Skeletal muscle tissue (tissue), 4 donors: ENCODE data around the gene LAMC3. TPM values are rescaled to one million over a fixed set of nuclear protein-coding genes. Genes with fewer than 3 reads are reported as not detected.

Experiments
- H3K27ac ChIP-seq: one replicate; pipeline ENCODE4 v1.7.0; 2013; ENCODE audit warnings: mild to moderate bottlenecking, low read depth, low read length, inconsistent platforms
- H3K27me3 ChIP-seq, 3 donors: one replicate each; pipeline ENCODE4 v1.7.0; 2013; ENCODE audit warnings: low read length in 3 of 3; ENCODE audit not compliant: control insufficient read depth in 3 of 3, insufficient read depth in 3 of 3
- H3K36me3 ChIP-seq, 3 donors: one replicate each; pipeline ENCODE4 v1.7.0; 2013; ENCODE audit warnings: low read length in 3 of 3; ENCODE audit not compliant: control insufficient read depth in 3 of 3, insufficient read depth in 3 of 3
- H3K4me1 ChIP-seq, 3 donors: one replicate each; pipeline ENCODE4 v1.7.0; 2013; ENCODE audit warnings: low read length in 3 of 3, mild to moderate bottlenecking in 3 of 3; ENCODE audit not compliant: control insufficient read depth in 3 of 3, insufficient read depth in 3 of 3
- H3K4me3 ChIP-seq, 3 donors: one replicate each; pipeline ENCODE4 v1.7.0; 2013; ENCODE audit warnings: low read length in 3 of 3
- H3K9ac ChIP-seq, 3 donors: one replicate each; pipeline ENCODE4 v1.7.0; 2013; ENCODE audit warnings: low read length in 3 of 3, mild to moderate bottlenecking in 3 of 3, moderate library complexity in 2 of 3, low read depth in 1 of 3
- H3K9me3 ChIP-seq, 3 donors: one replicate each; pipeline ENCODE4 v1.7.0; 2013; ENCODE audit warnings: low read length in 3 of 3; ENCODE audit not compliant: control insufficient read depth in 3 of 3
- total RNA-seq: library from RNA; depleted of rRNA; stranded (reverse); fragments of >200 nt; gene quantifications from one replicate; pipeline ENCODE4 v1.2.3, GENCODE V29; 2014
- donor health status: Osteomylitis.

Gene LAMC3
- total RNA-seq, 1 donor from 2014 or later, result 0.52 TPM

- Histone ChIP-seq H3K9ac (no peak overlapping the region), H3K27ac (no peak overlapping the region), H3K4me3 (no peak overlapping the region), H3K27me3 (peaks cover 26 to 29% (median 27%) of the 10 kb centered on the region in 3 donors), H3K36me3 (no peaks in the 10 kb centered on the region), H3K9me3 (no peaks in the 10 kb centered on the region), H3K4me1 (peaks cover 9 to 27% (median 14%) of the 10 kb centered on the region in 3 donors)
Measured at GRCh38 chr9:131101207-131101964, 92.4 kb downstream of the LAMC3 start.

- Histone ChIP-seq H3K9ac (no peak overlapping the region), H3K36me3 (no peaks in the 10 kb centered on the region), H3K27me3 (peaks cover 12 to 13% (median 13%) of the 10 kb centered on the region in 3 donors), H3K4me3 (no peak overlapping the region), H3K9me3 (no peaks in the 10 kb centered on the region), H3K4me1 (peaks cover 3 to 27% (median 12%) of the 10 kb centered on the region in 3 donors), H3K27ac (no peak overlapping the region)
Measured at GRCh38 chr9:131103024-131103423, 94.0 kb downstream of the LAMC3 start.

GRCh38 chr9:131103535-131103934, 94.6 kb downstream of the LAMC3 start:
- H3K9me3 ChIP-seq, result no peaks in the 10 kb centered on the region
- H3K27me3 ChIP-seq, result peaks cover 7 to 9% (median 8%) of the 10 kb centered on the region in 3 donors
- H3K27ac ChIP-seq, result no peak overlapping the region
- H3K4me3 ChIP-seq, result no peak overlapping the region
- no peak overlapping the region for H3K9ac ChIP-seq
- H3K36me3 ChIP-seq, result no peaks in the 10 kb centered on the region
- peaks cover 3 to 24% (median 7%) of the 10 kb centered on the region in 3 donors for H3K4me1 ChIP-seq

GRCh38 chr9:131104016-131104740, 95.2 kb downstream of the LAMC3 start:
- H3K4me1 ChIP-seq, result peaks cover 3 to 21% (median 4%) of the 10 kb centered on the region in 3 donors

GRCh38 chr9:131105952-131106351, 97.0 kb downstream of the LAMC3 start:
- Histone ChIP-seq H3K36me3 (no peaks in the 10 kb centered on the region), H3K4me3 (no peak overlapping the region), H3K9me3 (no peaks in the 10 kb centered on the region), H3K9ac (no peak overlapping the region), H3K4me1 (peaks cover 3 to 18% (median 4%) of the 10 kb centered on the region in 3 donors), H3K27ac (no peak overlapping the region), H3K27me3 (no peaks in the 10 kb centered on the region)

More at GRCh38 chr9:131104016-131104740, 95.2 kb downstream of the LAMC3 start:
- Histone ChIP-seq H3K9ac (no peak overlapping the region), H3K27ac (no peak overlapping the region), H3K27me3 (peaks cover 1 to 7% (median 4%) of the 10 kb centered on the region in 3 donors), H3K36me3 (no peaks in the 10 kb centered on the region), H3K9me3 (no peaks in the 10 kb centered on the region), H3K4me3 (no peak overlapping the region)

- no peak overlapping the region for H3K27ac ChIP-seq
- peaks cover 1 to 16% (median 4%) of the 10 kb centered on the region in 3 donors for H3K4me1 ChIP-seq
Measured at GRCh38 chr9:131107760-131108159, 98.8 kb downstream of the LAMC3 start.

GRCh38 chr9:131111186-131111853, 102.3 kb downstream of the LAMC3 start:
- Histone ChIP-seq H3K36me3 (no peaks in the 10 kb centered on the region), H3K4me3 (no peak overlapping the region), H3K4me1 (peaks cover 0 to 11% (median 4%) of the 10 kb centered on the region in 3 donors), H3K27me3 (no peaks in the 10 kb centered on the region), H3K27ac (no peak overlapping the region), H3K9ac (no peak overlapping the region), H3K9me3 (no peaks in the 10 kb centered on the region)

More at GRCh38 chr9:131107760-131108159, 98.8 kb downstream of the LAMC3 start:
- Histone ChIP-seq H3K9me3 (no peaks in the 10 kb centered on the region), H3K27me3 (no peaks in the 10 kb centered on the region), H3K36me3 (no peaks in the 10 kb centered on the region), H3K9ac (no peak overlapping the region), H3K4me3 (no peak overlapping the region)

GRCh38 chr9:131111854-131112311, 102.9 kb downstream of the LAMC3 start:
- Histone ChIP-seq H3K4me1 (peaks cover 0 to 11% (median 4%) of the 10 kb centered on the region in 3 donors), H3K4me3 (no peak overlapping the region), H3K9me3 (no peaks in the 10 kb centered on the region), H3K9ac (no peak overlapping the region), H3K27me3 (no peaks in the 10 kb centered on the region), H3K27ac (no peak overlapping the region), H3K36me3 (no peaks in the 10 kb centered on the region)

- Histone ChIP-seq H3K36me3 (no peaks in the 10 kb centered on the region), H3K9me3 (no peaks in the 10 kb centered on the region), H3K27me3 (no peaks in the 10 kb centered on the region), H3K9ac (no peak overlapping the region), H3K27ac (no peak overlapping the region), H3K4me3 (no peak overlapping the region), H3K4me1 (peaks cover 0 to 8% (median 0%) of the 10 kb centered on the region in 3 donors)
Measured at GRCh38 chr9:131112374-131113154, 103.6 kb downstream of the LAMC3 start.
